Activated T-cell treated with anti-CD3 and anti-CD28 coated beads for 24 hours (primary cell): ENCODE results near the gene CCDC144A.
"Not testable (repeated sequence)": the region's sequence is repeated elsewhere in the genome, so short reads cannot be mapped to it uniquely, and the experiment has no call there.

Experiments used
- DNase-seq: peaks from one replicate; pipeline ENCODE4 v3.0.0-alpha.2; 2020; ENCODE audit warnings: low read depth

The CCDC144A gene

DNA sequence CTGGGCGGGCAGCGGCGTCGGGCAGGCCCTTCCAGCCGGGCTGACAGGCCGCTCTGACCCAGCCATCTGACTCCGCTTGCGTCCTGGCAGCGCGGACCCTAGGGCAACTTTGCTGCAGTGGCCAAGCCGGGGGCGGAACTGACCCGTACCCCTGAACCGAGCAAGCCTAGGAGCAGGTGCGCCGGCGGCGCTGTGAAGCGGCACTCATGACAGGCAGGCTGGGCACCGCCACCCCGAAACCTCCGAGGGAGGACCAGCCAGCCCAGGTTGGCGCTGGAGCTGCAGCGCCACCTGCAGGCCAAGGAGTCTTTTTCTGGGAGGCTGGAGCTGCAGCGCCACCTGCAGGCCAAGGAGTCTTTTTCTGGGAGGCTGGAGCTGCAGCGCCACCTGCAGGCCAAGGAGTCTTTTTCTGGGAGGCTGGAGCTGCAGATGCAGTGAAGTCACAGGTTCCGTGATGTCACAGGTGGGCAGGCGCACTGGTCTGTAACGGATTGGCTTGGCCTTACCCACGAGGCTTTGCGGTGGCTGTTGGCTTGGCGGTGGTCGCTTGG lies at the start of gene CCDC144A:
Gene CCDC144A (plus strand): TSS at position 511 of the 551 bp plus-strand sequence. CDS start 160 bp downstream, outside the sequence.
- peak; percentile 52 for DNase-seq

GRCh38 chr17:16649585-16649984 lies 40.5 kb upstream of the CCDC144A start:
- no peak for DNase-seq

GRCh38 chr17:16652252-16652651 lies 37.8 kb upstream of the CCDC144A start:
- no peak for DNase-seq

GRCh38 chr17:16652847-16653366 lies 37.1 kb upstream of the CCDC144A start:
- no peak for DNase-seq

GRCh38 chr17:16653367-16654041 lies 36.5 kb upstream of the CCDC144A start, which contains the start of gene ZNF624:
TSS of gene ZNF624 (minus strand) at chr17:16653850.
- peak; percentile 86 for DNase-seq

GRCh38 chr17:16661217-16661616 lies 28.8 kb upstream of the CCDC144A start:
- DNase-seq: no peak

GRCh38 chr17:16662936-16663335 lies 27.1 kb upstream of the CCDC144A start:
- no peak for DNase-seq

- DNase-seq: not testable (repeated sequence)
Observed at GRCh38 chr17:16666553-16666906, 23.5 kb upstream of the CCDC144A start.

DNA sequence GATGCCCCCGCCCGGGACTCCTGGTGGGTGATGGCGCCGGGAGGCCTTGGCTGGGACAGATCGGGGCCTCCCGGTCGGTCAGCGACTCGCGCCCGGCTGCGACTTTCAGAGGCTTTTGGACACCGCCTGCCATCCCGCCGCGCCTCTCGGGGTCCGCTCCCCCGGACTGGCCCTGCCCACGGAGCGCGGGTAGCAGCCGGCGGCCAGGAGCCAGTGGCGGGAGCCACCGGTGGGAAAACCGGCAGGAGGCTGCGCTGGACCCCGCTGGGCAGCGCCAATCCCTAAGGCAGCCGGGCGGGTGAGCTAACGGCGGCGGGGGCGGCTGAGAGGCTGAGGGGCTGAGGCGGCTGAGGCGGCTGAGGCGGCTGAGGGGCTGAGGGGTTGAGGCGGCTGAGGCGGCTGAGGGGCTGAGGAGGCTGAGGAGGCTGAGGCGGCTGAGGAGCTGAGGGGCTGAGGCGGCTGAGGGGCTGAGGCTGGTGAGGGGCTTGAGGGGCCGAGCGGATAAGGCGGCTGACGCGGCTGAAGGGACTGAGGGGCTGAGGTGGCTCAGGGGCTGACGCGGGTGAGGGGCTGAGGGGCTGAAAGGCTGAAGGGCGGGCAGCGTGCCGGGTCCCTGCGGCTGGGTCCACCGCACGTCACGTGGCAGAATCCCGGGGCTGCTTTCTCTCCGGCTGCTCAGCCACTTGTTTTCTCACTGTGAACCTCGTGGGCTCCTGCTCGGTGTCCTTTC lies 23.0 kb upstream of the CCDC144A start:
- not testable (repeated sequence) for DNase-seq

DNA sequence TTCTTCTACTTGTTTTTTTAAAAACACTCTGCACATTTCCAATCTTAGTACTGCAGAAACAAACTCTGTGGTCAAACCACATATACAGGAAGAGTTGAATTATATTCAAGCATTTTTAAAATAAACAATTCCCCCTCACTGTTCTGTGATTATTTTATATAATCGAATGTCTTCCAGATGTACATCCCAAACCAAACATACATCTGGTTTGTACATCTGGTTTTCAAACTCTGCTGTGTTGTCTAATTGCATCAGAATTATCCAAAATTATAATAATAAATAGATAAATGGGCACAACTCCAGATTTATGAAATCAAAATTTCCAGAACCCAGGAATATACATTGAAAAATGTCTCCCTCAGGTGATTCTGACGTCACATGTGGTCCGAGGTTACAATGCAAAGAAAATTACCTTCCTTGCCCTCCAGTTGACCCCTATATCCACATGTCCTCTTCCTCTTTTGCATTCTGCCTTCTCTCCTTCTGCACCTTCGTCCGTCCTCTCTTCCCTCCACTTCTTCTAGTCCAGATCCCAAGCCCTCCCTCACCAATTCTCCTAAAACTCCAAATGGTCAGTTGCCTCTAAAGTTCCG lies 13.3 kb upstream of the CCDC144A start:
- no peak for DNase-seq

GRCh38 chr17:16683290-16684138 lies 6.5 kb upstream of the CCDC144A start:
- not testable (repeated sequence) for DNase-seq

GRCh38 chr17:16686019-16686418 lies 4.0 kb upstream of the CCDC144A start:
- not testable (repeated sequence) for DNase-seq

DNA sequence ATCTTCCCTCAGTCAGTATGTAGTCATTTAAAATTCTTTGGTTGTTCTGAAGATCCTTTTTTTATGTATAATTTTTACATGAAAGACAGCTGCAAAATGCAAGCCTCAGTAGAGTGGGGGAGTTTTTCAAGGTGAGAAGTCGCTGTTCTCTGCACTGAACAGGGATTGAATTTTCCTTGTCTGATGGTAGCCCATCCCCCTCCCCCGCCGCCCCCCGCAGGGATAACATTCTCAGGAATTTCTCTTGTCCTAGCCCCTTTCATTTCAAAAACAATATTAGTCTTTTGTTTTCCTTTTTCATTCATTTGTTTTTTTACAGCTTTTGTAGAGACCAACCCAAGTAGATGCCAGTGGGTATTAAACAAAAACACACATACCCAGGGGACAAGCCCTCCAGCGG lies 2.9 kb upstream of the CCDC144A start:
- not testable (repeated sequence) for DNase-seq

GRCh38 chr17:16690447-16690846 lies 406 bp downstream of the CCDC144A start:
- DNase-seq: not testable (repeated sequence)

DNA sequence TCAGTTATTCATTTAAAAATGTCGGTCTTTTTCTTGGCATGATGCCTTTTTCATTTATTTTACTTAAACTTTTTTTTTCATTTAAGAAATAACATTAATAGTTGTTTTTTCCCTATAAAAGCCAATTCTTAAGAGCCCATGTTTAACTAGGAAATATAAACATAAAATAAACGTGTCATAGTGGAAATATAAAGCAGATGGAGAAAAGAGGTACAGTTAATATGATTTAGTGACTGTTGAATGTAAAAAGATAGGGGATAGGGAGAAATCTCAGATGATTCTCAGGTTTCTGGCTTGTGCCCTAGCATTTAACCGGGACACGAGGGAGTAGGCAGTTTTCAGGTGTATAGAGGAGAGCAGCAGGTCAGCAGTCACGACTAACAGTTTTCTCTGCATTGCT lies 7.6 kb downstream of the CCDC144A start:
- not testable (repeated sequence) for DNase-seq

- not testable (repeated sequence) for DNase-seq
Observed at GRCh38 chr17:16745492-16746203, 55.6 kb downstream of the CCDC144A start.

DNA sequence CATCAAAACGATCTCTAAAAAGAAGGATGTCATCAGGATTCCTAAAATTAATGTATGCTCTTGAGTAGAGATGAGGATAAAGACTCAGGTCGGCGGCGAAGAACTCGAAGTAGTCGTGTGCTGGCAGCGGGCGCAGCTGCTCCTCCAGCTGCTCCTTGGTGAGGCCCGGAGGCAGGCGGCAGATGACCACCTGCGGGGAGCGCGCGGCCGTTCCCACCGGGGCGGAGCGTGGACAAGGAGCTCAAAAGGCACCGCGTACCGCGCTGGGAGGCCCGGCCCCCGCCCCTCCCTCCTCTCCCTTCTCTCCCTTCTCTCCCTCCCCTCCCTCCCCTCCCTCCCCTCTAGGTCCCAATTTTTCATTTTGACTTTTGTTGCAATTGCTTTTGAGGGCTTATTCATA lies 56.5 kb downstream of the CCDC144A start:
- DNase-seq: not testable (repeated sequence)

GRCh38 chr17:16750515-16750914 lies 60.5 kb downstream of the CCDC144A start:
- not testable (repeated sequence) for DNase-seq

DNA sequence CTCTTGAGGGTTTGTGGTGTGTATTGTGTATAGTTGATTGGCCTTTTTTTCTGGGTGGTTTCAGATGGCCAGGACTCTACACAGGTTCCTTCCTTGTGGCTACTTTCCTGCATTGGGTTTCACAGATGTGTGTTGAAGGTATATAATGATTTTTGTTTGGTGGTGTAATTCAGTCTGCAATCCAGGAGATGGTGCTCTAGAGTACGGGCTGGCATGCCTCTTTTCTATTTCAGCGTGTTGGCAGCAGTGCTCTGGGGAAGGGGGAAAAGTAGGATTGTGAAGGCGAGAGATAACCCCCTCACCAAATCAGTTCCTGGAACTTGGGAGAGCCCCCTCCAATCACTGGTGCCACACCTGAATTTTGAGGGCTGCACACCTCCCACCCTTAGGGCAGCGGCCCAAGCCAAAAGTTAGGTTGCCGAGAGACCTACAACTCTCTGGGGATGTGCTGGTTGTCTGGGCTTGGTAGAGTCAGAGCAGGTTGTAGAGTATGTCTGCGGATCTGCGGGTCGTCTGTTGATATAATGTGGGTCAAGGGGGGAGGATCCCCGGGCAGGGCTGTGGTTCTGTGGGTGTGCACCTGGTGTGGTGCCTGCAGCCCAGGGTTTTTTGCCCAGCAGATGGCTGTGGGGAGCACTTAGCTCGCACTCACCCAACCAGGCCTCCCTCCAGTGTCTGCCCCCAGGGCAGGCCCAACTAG lies 61.3 kb downstream of the CCDC144A start:
- DNase-seq: not testable (repeated sequence)

- DNase-seq: not testable (repeated sequence)
Observed at GRCh38 chr17:16751924-16752287, 61.9 kb downstream of the CCDC144A start.
